ENCODE results near the gene BIK. TPM values are rescaled to one million over a fixed set of nuclear protein-coding genes. Genes with fewer than 3 reads are reported as not detected.

BIK gene
- 1 to 10 TPM; 1.0 to 2.1 (median 1.4) TPM for polyA plus RNA-seq (ENCODE audit: insufficient read length in 4 of 4)

- DNase-seq (ENCODE audit: low read depth in 4 of 4, low spot score in 2 of 4) = no peak
Measured at GRCh38 chr22:43110444-43110926, at the start of gene BIK. Gene BIK, plus strand, starts transcription at chr22:43110750. Its CDS starts 13,273 bp downstream, at chr22:43124023.

- no peak for DNase-seq (ENCODE audit: low read depth in 4 of 4, low spot score in 2 of 4)
Measured at GRCh38 chr22:43066134-43066533, 44.4 kb upstream of the BIK start.

GRCh38 chr22:43066844-43067385, 43.6 kb upstream of the BIK start:
- DNase-seq (ENCODE audit: low read depth in 4 of 4, low spot score in 2 of 4) = no peak

GRCh38 chr22:43077121-43077877, 33.3 kb upstream of the BIK start:
- DNase-seq (ENCODE audit: low read depth in 4 of 4, low spot score in 2 of 4) = no peak

GRCh38 chr22:43078522-43078921, 32.0 kb upstream of the BIK start:
- DNase-seq (ENCODE audit: low read depth in 4 of 4, low spot score in 2 of 4) = no peak

- no peak for DNase-seq (ENCODE audit: low read depth in 4 of 4, low spot score in 2 of 4)
Measured at GRCh38 chr22:43079742-43080141, 30.8 kb upstream of the BIK start.

GRCh38 chr22:43080616-43081015, 29.9 kb upstream of the BIK start:
- DNase-seq (ENCODE audit: low read depth in 4 of 4, low spot score in 2 of 4) = no peak

- DNase-seq (ENCODE audit: low read depth in 4 of 4, low spot score in 2 of 4) = no peak
Measured at GRCh38 chr22:43081968-43082367, 28.6 kb upstream of the BIK start.

GRCh38 chr22:43085658-43086606, 24.6 kb upstream of the BIK start:
- no peak for DNase-seq (ENCODE audit: low read depth in 4 of 4, low spot score in 2 of 4)

GRCh38 chr22:43088627-43088983, 21.9 kb upstream of the BIK start:
- DNase-seq (ENCODE audit: low read depth in 4 of 4, low spot score in 2 of 4) = no peak

GRCh38 chr22:43088984-43089717, 21.4 kb upstream of the BIK start, which contains the start of gene TTLL1:
Gene TTLL1, minus strand, starts transcription at chr22:43089391. Its CDS starts 13,805 bp downstream, at chr22:43075586.
- peak in 2 of 4 donors; percentile 67 to 69 for DNase-seq (ENCODE audit: low read depth in 4 of 4, low spot score in 2 of 4)

GRCh38 chr22:43090130-43090789, 20.3 kb upstream of the BIK start:
- DNase-seq (ENCODE audit: low read depth in 4 of 4, low spot score in 2 of 4) = no peak

- no peak for DNase-seq (ENCODE audit: low read depth in 4 of 4, low spot score in 2 of 4)
Measured at GRCh38 chr22:43092085-43092484, 18.5 kb upstream of the BIK start.

- DNase-seq (ENCODE audit: low read depth in 4 of 4, low spot score in 2 of 4) = no peak
Measured at GRCh38 chr22:43094085-43094484, 16.5 kb upstream of the BIK start.

GRCh38 chr22:43094551-43094950, 16.0 kb upstream of the BIK start:
- no peak for DNase-seq (ENCODE audit: low read depth in 4 of 4, low spot score in 2 of 4)

- DNase-seq (ENCODE audit: low read depth in 4 of 4, low spot score in 2 of 4) = no peak
Measured at GRCh38 chr22:43096420-43096819, 14.1 kb upstream of the BIK start.

GRCh38 chr22:43098356-43098755, 12.2 kb upstream of the BIK start:
- no peak for DNase-seq (ENCODE audit: low read depth in 4 of 4, low spot score in 2 of 4)

GRCh38 chr22:43099095-43099494, 11.5 kb upstream of the BIK start:
- DNase-seq (ENCODE audit: low read depth in 4 of 4, low spot score in 2 of 4) = no peak

GRCh38 chr22:43100225-43100624, 10.3 kb upstream of the BIK start:
- DNase-seq (ENCODE audit: low read depth in 4 of 4, low spot score in 2 of 4) = no peak

- no peak for DNase-seq (ENCODE audit: low read depth in 4 of 4, low spot score in 2 of 4)
Measured at GRCh38 chr22:43101306-43101705, 9.2 kb upstream of the BIK start.
